Tibial artery (tissue), 4 donors: ENCODE data around the gene HRCT1.
"Not testable (repeated sequence)": the region's sequence is repeated elsewhere in the genome, so short reads cannot be mapped to it uniquely, and the experiment has no call there.

Experiments
- DNase-seq, 2 donors: peaks; one replicate each; pipeline ENCODE4 v3.0.0-alpha.2; 2019
- H3K27ac ChIP-seq, 2 donors: fragments of 200-600 bp; sonication (generic) in 1 of 2; 1 replicate in 1 of 2; 2 replicates in 1 of 2; pipeline ENCODE4 v1.5.1; 2018 to 2019; ENCODE audit warnings: mild to moderate bottlenecking in 1 of 2
- H3K27me3 ChIP-seq, 2 donors: fragments of 200-600 bp; sonication (generic) in 1 of 2; one replicate each; pipeline versions ENCODE4 v1.5.1 to v1.6.0; 2016 to 2019
- H3K36me3 ChIP-seq, 3 donors: fragments of 200-600 bp; sonication (generic) in 2 of 3; one replicate each; pipeline ENCODE4 v1.5.1; 2016 to 2019; ENCODE audit warnings: mild to moderate bottlenecking in 2 of 3
- H3K4me1 ChIP-seq, 4 donors: fragments of 200-600 bp; sonication (generic) in 2 of 4; 1 replicate in 3 of 4; 2 replicates in 1 of 4; pipeline ENCODE4 v1.5.1; 2016 to 2019
- H3K4me3 ChIP-seq, 2 donors: fragments of 200-600 bp; sonication (generic) in 1 of 2; 1 replicate in 1 of 2; 2 replicates in 1 of 2; pipeline ENCODE4 v1.5.1; 2018 to 2019; ENCODE audit warnings: mild to moderate bottlenecking in 2 of 2
- H3K9me3 ChIP-seq, 3 donors: fragments of 200-600 bp; sonication (generic) in 1 of 3; one replicate each; pipeline ENCODE4 v1.5.1; 2016 to 2019
- CTCF ChIP-seq, 2 experiments: fragments of 200-600 bp in 1 of 2; fragments of 450-650 bp in 1 of 2; IDR thresholded peaks; one replicate each; pipeline ENCODE4 v1.5.1; 2017 to 2019; ENCODE audit warnings: antibody characterized with exemption in 2 of 2, mild to moderate bottlenecking in 1 of 2, moderate library complexity in 1 of 2
- intact Hi-C: fragments of 100-400 bp; cut with DNase I; formaldehyde crosslinking; loops from one replicate; pipeline ENCODE4 v1.15.0; 2023; ENCODE audit warnings: low total_unique reads

Gene HRCT1

DNA sequence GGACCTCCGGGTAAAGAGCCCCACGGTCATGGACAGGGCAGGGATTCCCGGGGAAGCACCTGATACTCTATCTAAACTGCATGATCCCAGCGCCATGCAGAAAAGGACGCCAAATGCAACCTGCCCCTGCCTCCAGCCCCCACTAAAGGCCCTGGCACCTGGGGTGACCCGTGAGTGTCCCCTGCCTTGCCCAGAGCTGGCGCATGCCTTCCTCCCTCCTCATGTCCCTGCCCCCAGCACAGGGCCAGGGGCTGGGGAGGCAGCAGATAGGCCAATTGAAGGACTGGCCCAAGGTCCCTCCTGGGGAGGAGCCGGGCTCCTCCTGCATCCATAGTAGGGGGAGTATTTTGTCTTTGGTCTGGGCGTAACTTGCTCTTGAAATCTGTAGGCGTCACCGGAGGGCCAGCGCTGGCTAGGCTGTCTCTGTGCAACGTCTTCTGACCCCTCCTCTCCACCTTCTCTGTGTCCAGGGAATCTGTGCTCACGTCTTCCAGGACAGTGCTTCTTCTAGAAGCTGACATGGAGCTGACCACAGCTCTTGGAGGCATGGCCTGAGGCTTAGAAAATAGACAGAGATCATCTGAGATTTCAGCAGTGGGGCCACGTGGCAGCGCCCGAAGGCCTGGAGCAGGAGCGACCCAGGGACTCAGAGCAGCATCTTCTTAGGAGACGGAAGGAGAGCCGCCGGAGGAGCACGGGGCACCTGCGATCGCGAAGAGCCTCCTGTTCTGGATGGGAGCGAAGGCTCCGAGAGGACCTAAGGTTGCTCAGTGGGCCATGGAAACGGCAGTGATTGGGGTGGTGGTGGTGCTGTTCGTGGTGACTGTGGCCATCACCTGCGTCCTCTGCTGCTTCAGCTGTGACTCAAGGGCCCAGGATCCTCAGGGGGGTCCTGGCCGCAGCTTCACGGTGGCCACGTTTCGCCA is 3.9 kb downstream of the HRCT1 start:
- no peaks in the 10 kb centered on the region for H3K9me3 ChIP-seq
- intact Hi-C loops = no loop called here
- no peaks in the 10 kb centered on the region for H3K36me3 ChIP-seq
- H3K27me3 ChIP-seq = no peaks in the 10 kb centered on the region
- peak overlapping the region in 1 of 2 donors; percentile 6 for H3K4me3 ChIP-seq
- no peak for TF ChIP-seq CTCF (IDR thresholded peaks at IDR 0.05)
- peak overlapping the region; percentile 88 to 98 for H3K27ac ChIP-seq
- no peak for DNase-seq
- H3K4me1 ChIP-seq = peaks cover 11 to 92% (median 79%) of the 10 kb centered on the region in 4 donors

DNA sequence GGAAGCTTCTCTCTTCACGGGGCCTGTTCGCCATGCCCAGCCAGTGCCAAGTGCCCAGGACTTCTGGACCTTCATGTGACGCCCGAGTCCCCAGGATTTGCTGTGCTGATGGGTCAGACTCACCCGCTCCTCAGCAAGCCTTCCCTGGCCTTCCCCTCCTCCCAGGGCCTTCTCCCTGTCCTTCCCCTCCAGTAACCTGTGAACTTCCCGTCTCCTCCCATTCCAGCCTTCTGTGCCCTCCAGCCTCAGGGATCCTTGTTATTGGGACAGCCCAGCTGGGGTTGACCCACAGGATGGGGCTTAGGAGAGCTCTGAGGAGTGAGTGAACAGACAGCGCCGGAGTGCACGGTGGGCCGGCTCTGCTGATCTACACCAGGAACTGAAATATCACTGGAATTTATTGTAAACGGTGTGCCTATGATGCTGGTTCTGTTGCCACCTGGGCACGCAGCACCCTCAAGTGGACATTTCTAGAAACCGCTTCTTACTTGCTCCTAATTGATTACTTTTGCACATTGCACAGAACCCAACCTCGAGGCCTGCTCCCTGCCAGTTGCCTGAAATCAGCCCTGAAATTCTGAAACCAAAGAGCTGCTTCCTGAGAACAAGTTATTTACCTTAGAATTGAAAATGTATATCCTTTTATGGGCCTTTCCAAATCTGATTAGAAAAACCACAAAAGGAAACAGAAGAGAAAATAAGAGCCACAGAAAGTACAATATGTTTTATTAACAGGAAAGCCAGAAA is 4.8 kb downstream of the HRCT1 start:
- H3K4me1 ChIP-seq = peaks cover 11 to 92% (median 75%) of the 10 kb centered on the region in 4 donors
- no peaks in the 10 kb centered on the region for H3K27me3 ChIP-seq
- peak overlapping the region in 1 of 2 donors; percentile 6 for H3K4me3 ChIP-seq
- no peak for TF ChIP-seq CTCF (IDR thresholded peaks at IDR 0.05)
- no peak for DNase-seq
- intact Hi-C loops = no loop called here
- H3K9me3 ChIP-seq = no peaks in the 10 kb centered on the region
- H3K36me3 ChIP-seq = no peaks in the 10 kb centered on the region
- H3K27ac ChIP-seq = peak overlapping the region; percentile 88 to 98

DNA sequence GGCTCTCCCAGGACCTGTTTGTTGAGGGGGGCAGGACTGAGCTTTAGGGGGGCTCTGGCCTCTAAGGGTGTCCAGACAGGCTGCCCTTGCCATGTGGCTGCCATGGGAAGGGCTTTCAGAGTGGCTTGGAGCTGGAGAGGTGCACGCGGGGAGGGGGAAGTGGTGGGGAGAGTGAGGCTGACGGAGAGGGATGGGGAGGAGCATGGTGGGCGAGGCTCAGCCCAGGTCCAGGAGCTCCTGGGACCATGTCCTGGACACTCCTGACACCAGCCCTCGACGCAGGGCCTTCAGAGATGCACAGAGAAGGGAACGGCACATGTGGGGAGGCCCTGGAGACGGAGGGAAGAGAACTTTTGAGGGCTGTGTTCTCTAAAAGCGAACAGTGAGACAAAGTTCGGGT is 5.7 kb downstream of the HRCT1 start:
- TF ChIP-seq CTCF (IDR thresholded peaks at IDR 0.05) = no peak
- no peak for DNase-seq
- H3K9me3 ChIP-seq = no peaks in the 10 kb centered on the region
- no peaks in the 10 kb centered on the region for H3K27me3 ChIP-seq
- H3K36me3 ChIP-seq = no peaks in the 10 kb centered on the region
- H3K27ac ChIP-seq = peak overlapping the region; percentile 88 to 98
- peak overlapping the region in 1 of 2 donors; percentile 6 for H3K4me3 ChIP-seq
- intact Hi-C loops = no loop called here
- peaks cover 11 to 88% (median 71%) of the 10 kb centered on the region in 4 donors for H3K4me1 ChIP-seq

DNA sequence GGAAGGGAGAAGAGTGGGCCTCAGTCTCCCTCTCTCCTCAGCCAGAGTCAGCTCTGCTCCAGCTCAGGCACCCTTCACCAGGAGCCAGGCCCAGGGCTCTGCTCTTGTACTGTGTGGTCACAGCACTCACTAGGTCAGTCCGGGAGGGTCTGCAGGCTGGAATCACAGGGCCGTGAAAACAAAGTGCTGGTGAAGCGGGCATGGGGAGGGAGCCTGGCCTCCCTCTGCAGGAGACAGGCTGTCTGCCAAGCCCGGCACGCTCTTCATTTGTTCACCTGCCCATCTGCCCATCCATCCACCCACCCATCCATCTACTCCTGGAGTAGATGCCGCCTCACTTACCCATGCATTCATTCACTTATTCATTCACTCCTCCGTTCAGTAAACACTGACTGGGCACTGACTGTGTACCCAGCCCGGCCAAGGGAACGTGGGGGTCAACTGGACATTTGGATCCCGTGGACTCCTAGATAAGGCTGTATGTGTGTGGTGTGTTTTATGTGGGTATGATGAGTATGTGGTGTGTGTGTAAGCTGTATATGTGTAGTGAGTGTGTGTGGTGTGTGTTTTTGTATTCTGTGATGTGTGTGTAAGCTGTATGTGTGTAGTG is 6.9 kb downstream of the HRCT1 start:
- no peak for DNase-seq
- no peak for TF ChIP-seq CTCF (IDR thresholded peaks at IDR 0.05)
- Histone ChIP-seq H3K27me3 (no peaks in the 10 kb centered on the region), H3K4me3 (peak overlapping the region in 1 of 2 donors; percentile 6), H3K36me3 (no peaks in the 10 kb centered on the region), H3K9me3 (no peaks in the 10 kb centered on the region), H3K27ac (peak overlapping the region; percentile 88 to 98), H3K4me1 (peaks cover 7 to 84% (median 66%) of the 10 kb centered on the region in 4 donors)
- intact Hi-C loops = no loop called here

DNA sequence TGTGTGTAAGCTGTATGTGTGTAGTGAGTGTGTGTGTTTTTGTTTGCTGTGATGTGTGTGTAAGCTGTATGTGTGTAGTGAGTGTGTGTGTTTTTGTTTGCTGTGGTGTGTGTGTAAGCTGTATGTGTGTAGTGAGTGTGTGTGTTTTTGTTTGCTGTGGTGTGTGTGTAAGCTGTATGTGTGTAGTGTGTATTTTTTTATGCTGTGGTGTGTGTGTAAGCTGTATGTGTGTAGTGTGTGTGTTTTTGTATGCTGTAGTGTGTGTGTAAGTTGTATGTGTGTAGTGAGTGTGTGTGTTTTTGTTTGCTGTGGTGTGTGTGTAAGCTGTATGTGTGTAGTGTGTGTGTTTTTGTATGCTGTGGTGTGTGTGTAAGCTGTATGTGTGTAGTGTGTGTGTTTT is 7.4 kb downstream of the HRCT1 start:
- H3K27ac ChIP-seq = peak overlapping the region; percentile 88 to 98
- H3K9me3 ChIP-seq = not testable (repeated sequence)

More for the DNA sequence above, 7.4 kb downstream of the HRCT1 start:
- H3K4me3 ChIP-seq, DNase-seq, H3K27me3 ChIP-seq, intact Hi-C loops, H3K36me3 ChIP-seq: not testable (repeated sequence)
- peaks cover 7 to 82% (median 63%) of the 10 kb centered on the region in 4 donors for H3K4me1 ChIP-seq
